NCI-H526 (cell line): ENCODE measurements around the gene TMEM18.
A peak's percentile ranks its signal among the peaks of the same experiment; 100 is the strongest.
"Not testable (repeated sequence)": the region's sequence is repeated elsewhere in the genome, so short reads cannot be mapped to it uniquely, and the experiment has no call there.

Source experiments
- DNase-seq, 2 experiments: peaks; one replicate each; lab custom pipeline; 2025; lab: John Stamatoyannopoulos, UW

Gene TMEM18

DNA sequence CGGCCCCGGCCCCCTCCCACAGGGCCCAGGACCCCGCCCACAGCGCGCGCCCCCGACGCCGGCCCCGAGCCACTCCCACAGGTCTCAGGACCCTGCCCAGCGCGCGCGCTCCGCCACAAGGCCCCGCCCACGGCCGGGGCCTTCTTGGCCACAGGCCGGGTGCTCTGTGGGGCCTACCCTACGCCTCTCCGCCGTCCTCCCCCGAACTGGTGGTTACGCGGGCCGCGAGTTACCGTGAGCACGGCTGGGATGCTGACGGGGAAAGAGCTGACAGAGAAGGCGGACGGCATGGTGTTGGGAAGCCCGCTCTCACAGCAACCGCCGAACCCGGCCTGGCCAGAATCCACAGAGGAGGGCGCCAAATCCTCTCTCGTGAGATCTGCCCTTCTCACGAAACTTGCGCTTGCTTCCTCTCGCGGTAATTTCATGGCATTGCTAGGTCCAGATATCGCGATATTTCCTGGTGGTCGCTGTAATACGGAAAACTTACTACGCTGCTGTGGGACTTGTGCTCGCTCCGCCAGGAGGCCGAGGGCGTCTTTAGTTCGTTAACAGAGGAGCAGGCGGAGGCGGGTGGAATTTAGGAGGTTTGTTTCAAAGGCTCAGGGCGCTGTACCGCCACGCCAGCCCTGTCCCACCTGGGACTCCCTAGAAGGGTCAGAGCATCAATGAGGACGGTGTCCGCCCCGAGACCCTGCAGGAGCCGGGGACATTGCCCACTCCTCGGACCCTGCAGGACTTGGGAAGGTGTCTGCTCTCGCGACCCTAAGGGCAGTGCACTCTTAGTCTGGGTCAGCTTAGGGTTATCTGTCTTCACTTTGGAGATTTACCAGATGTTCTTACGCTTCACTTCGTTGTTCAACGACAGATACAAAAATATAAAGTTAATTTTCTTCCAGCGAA lies at the start of gene TMEM18:
TSS of gene TMEM18 (minus strand) at position 351 of the 903 bp plus-strand sequence. CDS start at position 290, 61 bp downstream.
- DNase-seq = peak; percentile 97 to 98

DNA sequence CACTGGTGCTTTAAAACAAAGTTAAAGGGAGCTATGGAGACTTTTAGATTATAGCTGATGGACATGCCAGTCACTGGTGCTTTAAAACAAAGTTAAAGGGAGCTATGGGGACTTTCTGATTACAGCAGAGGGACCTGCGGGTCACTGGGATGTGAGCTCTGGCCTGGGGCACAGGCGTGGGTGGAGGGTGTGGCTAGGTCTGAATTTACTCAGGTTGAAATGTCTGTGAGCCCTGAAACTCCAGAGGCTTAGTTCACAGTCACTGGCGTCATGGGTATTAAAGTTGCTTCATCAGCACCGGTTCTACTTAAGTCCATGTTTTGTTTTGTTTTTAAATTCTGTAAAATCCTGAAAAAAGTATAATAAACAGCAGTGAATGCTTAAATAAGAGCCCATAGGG lies 49.0 kb upstream of the TMEM18 start:
- DNase-seq = no peak

DNA sequence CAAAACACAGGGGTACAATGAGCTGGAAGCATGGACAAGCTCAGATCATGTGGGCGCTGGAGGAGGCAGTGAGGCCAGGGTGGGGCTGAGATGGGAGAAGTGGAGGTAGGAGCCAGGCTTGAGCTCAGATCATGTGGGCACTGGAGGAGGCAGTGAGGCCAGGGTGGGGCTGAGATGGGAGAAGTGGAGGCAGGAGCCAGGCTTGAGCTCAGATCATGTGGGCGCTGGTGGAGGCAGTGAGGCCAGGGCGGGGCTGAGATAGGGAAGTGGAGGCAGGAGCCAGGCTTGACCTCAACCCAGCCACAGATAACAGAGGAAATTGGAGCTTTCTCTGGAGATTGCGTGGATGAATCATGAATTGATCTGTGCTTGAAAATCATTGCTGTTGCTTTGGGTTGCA lies 48.3 kb upstream of the TMEM18 start:
- no peak for DNase-seq

GRCh38 chr2:723761-724160 lies 46.6 kb upstream of the TMEM18 start:
- DNase-seq = no peak

GRCh38 chr2:720842-721241 lies 43.6 kb upstream of the TMEM18 start:
- no peak for DNase-seq

GRCh38 chr2:719734-720133 lies 42.5 kb upstream of the TMEM18 start:
- DNase-seq = no peak

- no peak for DNase-seq
These were observed 42.0 kb upstream of the TMEM18 start for GRCh38 chr2:719191-719590.

DNA sequence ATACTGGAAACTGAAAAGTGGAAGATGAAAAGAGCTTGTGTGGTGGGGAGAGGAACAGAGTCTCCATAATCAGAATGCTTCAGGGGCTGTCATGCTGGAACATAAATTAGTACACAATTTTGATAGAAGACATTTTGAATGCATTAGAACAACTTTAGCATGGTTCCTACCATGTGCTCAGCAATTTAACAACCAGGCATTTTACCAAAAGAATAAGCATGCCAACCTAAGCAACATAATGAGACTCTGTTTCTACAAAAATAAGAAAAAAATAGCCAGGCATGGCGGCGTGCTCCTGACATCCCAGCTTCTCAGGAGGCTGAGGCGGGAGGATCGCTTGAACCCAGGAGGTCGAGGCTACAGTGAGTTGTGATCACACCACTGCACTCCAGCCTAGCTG lies 40.5 kb upstream of the TMEM18 start:
- no peak for DNase-seq

DNA sequence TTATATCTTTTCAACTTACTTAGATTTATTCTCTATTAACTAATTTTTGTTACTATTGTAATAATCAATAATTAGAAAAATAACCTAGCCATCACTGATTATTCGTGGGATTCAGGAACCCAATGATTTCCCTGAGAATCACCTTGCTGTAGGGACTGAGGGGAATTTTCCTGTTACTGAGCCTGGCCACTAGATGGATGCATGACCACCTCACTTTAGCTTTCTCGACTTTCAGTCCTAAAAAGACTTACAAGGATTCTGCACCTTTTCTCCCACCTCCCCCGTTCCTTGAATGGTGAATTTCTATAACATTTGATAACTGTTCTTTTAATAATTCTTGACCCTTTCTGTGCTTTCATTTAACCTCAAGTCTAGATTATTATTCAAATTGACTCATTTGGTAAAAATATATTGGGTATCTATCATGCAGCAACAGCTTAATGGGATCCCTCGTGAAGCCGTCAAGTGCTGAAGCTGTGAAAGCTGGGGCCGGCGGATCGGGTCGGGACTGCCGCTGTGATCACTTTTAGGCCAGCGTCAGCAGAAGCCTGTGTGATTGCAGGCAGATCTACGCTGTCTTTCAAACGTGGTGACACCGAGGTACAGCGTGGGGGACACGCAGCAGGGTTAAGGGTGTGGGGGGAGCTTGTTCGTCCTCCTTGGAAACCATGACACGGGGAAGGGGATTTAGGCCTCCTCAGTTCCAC lies 38.8 kb upstream of the TMEM18 start:
- peak in 1 of 2 experiments; percentile 49 for DNase-seq

GRCh38 chr2:715038-715437 lies 37.8 kb upstream of the TMEM18 start:
- DNase-seq = no peak

DNA sequence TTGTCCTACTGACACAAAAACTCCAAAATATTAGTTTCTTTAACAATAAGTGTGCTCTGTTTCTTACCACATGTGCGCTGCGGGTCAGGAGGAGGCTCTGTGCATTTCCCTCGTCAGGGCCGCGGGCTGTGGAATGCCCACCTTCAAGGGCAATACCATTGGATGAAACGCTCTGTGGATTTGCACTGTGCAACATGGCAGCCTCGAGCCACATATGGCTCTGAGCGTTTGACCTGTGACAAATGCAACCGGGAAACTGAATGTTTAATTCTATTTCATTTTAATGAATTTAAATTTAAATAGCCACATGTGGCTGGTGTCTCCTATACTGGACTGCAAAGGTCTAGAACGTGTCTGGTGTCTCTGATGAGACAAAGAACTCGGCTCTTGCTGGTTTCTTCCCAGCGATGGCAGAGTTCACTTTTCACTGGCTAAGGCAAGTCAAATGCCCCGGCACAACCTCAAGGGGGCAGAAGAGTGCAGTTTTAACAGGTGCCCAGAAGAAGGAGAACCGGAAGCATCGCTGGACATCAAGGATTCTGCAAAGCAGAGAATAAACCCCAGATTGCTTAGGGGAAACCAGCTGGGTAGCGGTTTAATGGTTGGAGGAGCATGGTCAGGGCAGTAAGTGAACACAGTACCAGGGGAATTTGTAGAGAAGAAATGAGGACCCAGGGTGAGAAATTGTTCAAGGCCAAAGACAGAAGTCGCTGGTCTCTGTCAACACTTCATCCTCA lies 37.0 kb upstream of the TMEM18 start:
- DNase-seq = peak; percentile 58 to 81

GRCh38 chr2:710867-711665 lies 33.9 kb upstream of the TMEM18 start:
- no peak for DNase-seq

DNA sequence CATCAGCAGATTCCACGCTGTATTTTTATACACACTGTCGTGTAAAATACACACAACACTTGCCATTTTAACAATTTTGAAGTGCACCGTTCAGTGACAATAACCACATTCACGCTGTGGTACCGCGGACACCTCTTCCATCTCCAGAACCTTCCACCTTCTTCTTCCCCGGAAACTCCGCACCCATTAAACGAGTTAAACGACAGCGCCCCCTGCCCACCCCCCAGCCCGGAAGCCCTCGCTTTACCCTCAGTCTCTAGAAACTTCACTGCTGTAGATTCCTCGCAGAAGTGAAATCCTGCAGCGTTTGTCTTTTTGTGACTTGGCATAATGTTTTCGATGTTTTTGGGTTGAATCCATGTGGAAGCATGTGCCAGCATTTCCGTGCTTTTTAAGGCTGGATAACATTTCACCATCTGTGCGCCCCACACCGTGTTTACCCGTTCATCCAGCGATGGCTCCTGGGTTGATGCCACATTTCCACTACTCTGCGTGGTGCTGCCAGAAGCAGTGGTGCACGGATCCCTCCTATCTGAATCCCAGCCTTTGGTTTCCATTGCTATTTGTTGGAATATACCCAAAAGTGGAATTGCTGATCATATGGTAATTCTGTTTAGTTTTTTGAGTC lies 32.0 kb upstream of the TMEM18 start:
- DNase-seq = no peak

GRCh38 chr2:708667-709066 lies 31.5 kb upstream of the TMEM18 start:
- DNase-seq = no peak

DNA sequence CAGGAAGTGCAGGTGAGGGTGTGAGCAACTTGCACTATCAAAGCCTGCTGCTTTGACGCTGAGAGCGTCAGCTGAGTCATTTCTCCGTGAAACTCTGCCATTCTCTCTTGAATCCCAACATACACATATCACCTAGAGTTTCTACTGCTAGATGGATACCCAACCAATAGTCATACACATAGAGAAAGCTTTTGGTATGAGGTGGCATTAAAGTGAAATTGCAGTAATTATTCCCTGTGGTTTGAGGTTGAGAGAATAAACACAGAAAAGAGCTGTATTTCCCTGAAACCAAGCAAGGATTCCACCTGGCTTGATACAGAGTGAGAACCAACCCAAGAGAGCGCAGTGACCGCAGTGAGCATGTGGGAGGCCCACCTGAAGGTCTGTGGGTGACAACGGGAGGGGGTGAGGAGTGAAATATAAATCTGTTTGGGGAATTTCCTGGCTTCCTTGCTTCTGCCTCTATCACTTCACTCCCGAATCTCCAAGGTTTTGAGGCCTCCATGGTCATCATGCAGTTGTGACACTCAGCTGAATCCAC lies 28.8 kb upstream of the TMEM18 start:
- DNase-seq = no peak

GRCh38 chr2:702765-703164 lies 25.6 kb upstream of the TMEM18 start:
- DNase-seq = not testable (repeated sequence)

DNA sequence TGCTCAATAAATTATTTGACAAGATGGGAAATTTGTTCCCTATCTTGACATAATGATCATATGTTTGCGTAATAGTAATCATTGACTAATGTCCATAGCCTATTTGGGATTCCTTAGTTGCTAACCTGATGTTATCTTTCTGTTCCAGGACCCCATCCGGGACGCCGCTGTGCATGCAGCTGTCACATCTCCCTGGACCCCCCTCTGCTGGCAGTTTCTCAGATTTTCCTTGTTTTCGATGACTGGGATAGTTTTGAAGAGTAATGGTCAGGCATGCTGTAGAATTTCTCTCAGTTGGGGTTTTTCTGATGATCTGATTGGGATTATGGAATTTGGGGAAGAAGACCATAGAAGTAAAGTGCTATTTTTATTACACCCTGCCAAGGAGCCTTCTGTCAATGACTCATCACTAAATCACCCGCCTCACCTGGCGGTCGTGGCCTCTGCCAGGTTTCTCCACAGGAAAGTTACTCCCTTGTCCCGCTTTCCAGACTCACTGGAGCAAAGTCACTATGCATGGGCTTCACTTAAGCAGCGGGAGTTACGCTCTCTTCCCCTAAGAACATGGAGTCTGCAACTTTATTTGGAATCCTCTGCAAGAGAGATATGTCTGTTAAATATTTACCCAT lies 19.9 kb upstream of the TMEM18 start:
- no peak for DNase-seq

DNA sequence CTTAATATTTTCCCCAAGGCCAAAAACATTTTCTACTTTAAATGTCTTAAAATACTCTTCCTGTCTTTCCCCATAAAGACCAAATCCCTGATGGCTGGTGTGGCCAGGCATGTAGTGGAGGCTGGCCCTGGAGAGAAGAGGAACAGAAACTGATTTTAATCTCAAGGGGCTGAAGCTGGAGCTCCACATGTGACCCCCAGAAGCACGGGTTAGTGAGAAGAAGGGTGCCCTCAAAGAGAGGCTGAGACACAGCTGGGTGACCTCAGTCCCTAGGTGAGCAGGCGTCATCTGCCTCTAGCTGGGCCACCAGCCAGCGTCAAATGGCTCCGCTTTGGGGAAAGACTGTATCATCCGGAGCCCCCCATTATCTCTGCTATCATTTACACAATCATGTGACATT lies 19.3 kb upstream of the TMEM18 start:
- no peak for DNase-seq

DNA sequence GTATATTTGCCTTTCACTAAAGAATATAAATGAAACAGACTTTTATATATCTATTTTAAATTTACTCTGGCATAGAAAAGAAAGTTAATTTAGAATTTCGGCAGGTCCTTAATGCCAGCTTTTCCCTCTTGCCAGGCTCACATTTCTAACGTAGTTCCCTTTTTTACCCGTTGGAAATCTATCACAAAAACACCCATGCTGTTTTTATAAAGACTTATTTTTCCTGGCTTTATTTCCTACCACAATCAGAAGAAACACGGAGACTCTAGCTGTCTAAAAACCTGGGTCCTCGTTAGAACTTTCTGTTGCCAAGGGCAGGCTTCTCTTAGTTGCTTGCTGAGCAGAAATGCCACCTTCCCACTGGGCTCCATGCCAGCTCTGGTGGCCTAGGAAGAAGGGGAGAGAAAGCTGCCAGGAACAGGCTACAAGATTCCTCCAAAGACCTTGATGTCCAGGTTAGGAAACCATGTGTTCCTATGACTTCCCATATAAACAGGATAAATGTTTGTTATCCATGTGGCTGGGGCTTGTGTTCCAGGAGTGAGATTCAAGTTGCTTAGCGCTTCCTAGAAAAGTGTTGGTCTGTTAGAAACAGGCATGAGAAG lies 17.8 kb upstream of the TMEM18 start:
- no peak for DNase-seq

DNA sequence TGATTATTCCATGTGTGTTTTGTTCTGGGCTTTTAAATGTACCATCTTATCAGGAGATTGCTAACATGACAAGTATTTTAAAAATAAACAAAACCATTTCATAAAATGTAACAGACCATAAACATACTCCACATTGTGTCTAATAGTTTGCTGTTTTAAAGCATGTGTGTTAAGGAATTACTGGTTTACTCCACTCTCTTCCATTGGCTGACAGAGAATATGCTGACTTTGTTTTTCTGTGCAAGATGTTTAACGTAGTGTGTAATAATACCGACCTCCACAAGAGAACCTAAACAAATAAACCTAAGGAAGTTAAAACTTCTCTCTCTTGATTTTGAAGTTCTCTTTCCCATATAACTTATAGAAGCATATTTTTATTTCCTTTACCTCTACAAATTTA lies 17.0 kb upstream of the TMEM18 start:
- no peak for DNase-seq
